ENCODE data around the gene NHSL1. TPM values are rescaled to one million over a fixed set of nuclear protein-coding genes. Genes with fewer than 3 reads are reported as not detected.

Gene NHSL1
- total RNA-seq, 2 donors from 2014 or later: 0.14 to 0.73 TPM

DNA sequence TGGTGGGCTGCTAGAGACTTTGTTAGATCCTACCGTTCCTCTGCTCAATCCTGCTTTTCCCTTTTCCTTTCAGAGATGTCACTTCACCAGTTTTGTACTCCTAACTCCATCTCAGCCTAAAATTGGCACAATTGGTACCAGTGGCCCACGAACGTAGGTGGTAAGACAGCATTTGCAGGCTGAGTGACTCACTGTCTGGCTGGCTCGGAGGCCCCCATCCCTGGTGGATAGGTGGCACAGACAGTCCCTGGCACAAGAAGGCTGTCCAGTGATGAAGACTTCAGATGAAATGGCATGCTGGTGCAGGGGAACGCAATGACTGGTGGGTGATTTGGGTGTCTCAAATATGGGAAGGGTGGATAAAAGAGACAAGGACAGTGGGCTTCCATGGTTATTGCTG lies 84.2 kb downstream of the NHSL1 start:
- Mint-ChIP-seq H3K36me3 (no peaks in the 10 kb centered on the region), H3K4me3 (no peak overlapping the region), H3K4me1 (ENCODE audit: low read depth in 2 of 2) (peaks cover 5 to 9% of the 10 kb centered on the region in 2 donors), H3K27me3 (no peaks in the 10 kb centered on the region), H3K9me3 (no peaks in the 10 kb centered on the region), H3K27ac (no peak overlapping the region)
- DNase-seq (ENCODE audit: low spot score) (no peak), ATAC-seq (no peak)

GRCh38 chr6:138410972-138411880 lies 88.1 kb downstream of the NHSL1 start:
- Mint-ChIP-seq H3K27me3 (no peaks in the 10 kb centered on the region), H3K4me1 (ENCODE audit: low read depth in 2 of 2) (peaks cover 12 to 23% of the 10 kb centered on the region in 2 donors), H3K36me3 (peaks cover 16% of the 10 kb centered on the region), H3K9me3 (no peaks in the 10 kb centered on the region), H3K4me3 (peak overlapping the region; percentile 47), H3K27ac (peak overlapping the region; percentile 24 to 28)
- DNase-seq (ENCODE audit: low spot score): no peak
- ATAC-seq: peak; percentile 43 to 70

GRCh38 chr6:138410048-138410735 lies 89.1 kb downstream of the NHSL1 start:
- no peak for ATAC-seq
- no peak for DNase-seq (ENCODE audit: low spot score)
- H3K4me3 Mint-ChIP-seq: no peak overlapping the region
- peaks cover 12 to 25% of the 10 kb centered on the region in 2 donors for H3K4me1 Mint-ChIP-seq (ENCODE audit: low read depth in 2 of 2)
- peak overlapping the region; percentile 16 to 24 for H3K27ac Mint-ChIP-seq
- peaks cover 16% of the 10 kb centered on the region for H3K36me3 Mint-ChIP-seq
- no peaks in the 10 kb centered on the region for H3K27me3 Mint-ChIP-seq
- H3K9me3 Mint-ChIP-seq: no peaks in the 10 kb centered on the region

- H3K27me3 Mint-ChIP-seq: peaks cover 0 to 5% of the 10 kb centered on the region in 2 donors
- no peak overlapping the region for H3K4me3 Mint-ChIP-seq
- no peak for ATAC-seq
- H3K4me1 Mint-ChIP-seq (ENCODE audit: low read depth in 2 of 2): peaks cover 15 to 33% of the 10 kb centered on the region in 2 donors
- no peak for DNase-seq (ENCODE audit: low spot score)
- peaks cover 16% of the 10 kb centered on the region for H3K36me3 Mint-ChIP-seq
- H3K9me3 Mint-ChIP-seq: no peaks in the 10 kb centered on the region
- H3K27ac Mint-ChIP-seq: peak overlapping the region in 1 of 2 donors; percentile 24
Measured at GRCh38 chr6:138406443-138406842, 92.9 kb downstream of the NHSL1 start.

GRCh38 chr6:138405816-138406413 lies 93.4 kb downstream of the NHSL1 start:
- no peak for DNase-seq (ENCODE audit: low spot score)
- no peak for ATAC-seq
- H3K36me3 Mint-ChIP-seq: peaks cover 16% of the 10 kb centered on the region
- H3K27me3 Mint-ChIP-seq: peaks cover 0 to 6% of the 10 kb centered on the region in 2 donors
- H3K27ac Mint-ChIP-seq: peak overlapping the region; percentile 24 to 35
- no peak overlapping the region for H3K4me3 Mint-ChIP-seq
- H3K4me1 Mint-ChIP-seq (ENCODE audit: low read depth in 2 of 2): peaks cover 11 to 28% of the 10 kb centered on the region in 2 donors
- no peaks in the 10 kb centered on the region for H3K9me3 Mint-ChIP-seq

DNA sequence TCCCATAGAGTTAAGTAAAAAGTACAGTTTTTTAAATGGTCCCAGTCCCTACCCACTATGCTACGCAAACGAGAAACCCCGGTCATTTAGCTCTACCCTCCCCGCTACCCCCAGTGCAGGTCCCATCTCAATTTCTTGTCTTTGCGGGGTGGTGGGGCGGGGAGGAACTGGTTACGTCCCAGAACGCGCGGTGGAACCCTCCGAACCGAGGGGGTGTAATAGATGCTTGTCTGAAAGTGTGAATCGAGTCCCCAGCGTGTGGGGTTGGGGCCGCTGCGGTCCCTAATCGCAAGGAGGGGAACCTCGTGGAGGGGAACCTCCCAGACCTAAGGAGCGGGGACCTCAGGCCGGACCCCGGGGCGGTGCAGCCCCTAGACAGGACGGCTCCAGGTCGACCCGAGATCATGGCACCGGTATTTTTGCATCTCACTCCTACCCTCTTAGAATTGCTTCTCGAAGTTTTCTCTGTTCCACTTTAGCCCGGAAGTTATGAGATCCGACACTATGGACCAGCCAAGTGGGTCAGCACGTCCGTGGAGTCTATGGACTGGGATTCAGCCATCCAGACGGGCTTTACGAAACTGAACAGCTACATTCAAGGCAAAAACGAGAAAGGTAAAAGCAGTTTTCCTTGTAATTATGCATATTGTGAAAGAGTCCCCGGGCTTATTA lies 94.5 kb downstream of the NHSL1 start:
- H3K4me1 Mint-ChIP-seq (ENCODE audit: low read depth in 2 of 2): peaks cover 8 to 23% of the 10 kb centered on the region in 2 donors
- H3K4me3 Mint-ChIP-seq: peak overlapping the region; percentile 76
- no peaks in the 10 kb centered on the region for H3K9me3 Mint-ChIP-seq
- H3K36me3 Mint-ChIP-seq: peaks cover 14% of the 10 kb centered on the region
- peak overlapping the region in 1 of 2 donors; percentile 35 for H3K27ac Mint-ChIP-seq
- DNase-seq (ENCODE audit: low spot score) (no peak), ATAC-seq (peak; percentile 1 to 6)
- peaks cover 0 to 8% of the 10 kb centered on the region in 2 donors for H3K27me3 Mint-ChIP-seq

GRCh38 chr6:138403801-138404665 lies 95.3 kb downstream of the NHSL1 start, which contains the start of gene HEBP2:
Gene HEBP2, plus strand, starts transcription at chr6:138404223. Its CDS starts 273 bp downstream, at chr6:138404496.
- H3K36me3 Mint-ChIP-seq: peaks cover 8% of the 10 kb centered on the region
- peak; percentile 92 to 93 for ATAC-seq

GRCh38 chr6:138403324-138403800 lies 95.9 kb downstream of the NHSL1 start:
- Mint-ChIP-seq H3K27ac (peak overlapping the region in 1 of 2 donors; percentile 66), H3K36me3 (peaks cover 3% of the 10 kb centered on the region), H3K4me1 (ENCODE audit: low read depth in 2 of 2) (peaks cover 5 to 15% of the 10 kb centered on the region in 2 donors), H3K27me3 (peaks cover 0 to 8% of the 10 kb centered on the region in 2 donors), H3K9me3 (no peaks in the 10 kb centered on the region), H3K4me3 (peak overlapping the region; percentile 76)
- DNase-seq (ENCODE audit: low spot score): no peak
- peak; percentile 41 to 53 for ATAC-seq

More at GRCh38 chr6:138403801-138404665, 95.3 kb downstream of the NHSL1 start, which contains the start of gene HEBP2:
- peaks cover 5 to 19% of the 10 kb centered on the region in 2 donors for H3K4me1 Mint-ChIP-seq (ENCODE audit: low read depth in 2 of 2)
- peaks cover 0 to 8% of the 10 kb centered on the region in 2 donors for H3K27me3 Mint-ChIP-seq
- DNase-seq (ENCODE audit: low spot score): peak; percentile 88
- H3K9me3 Mint-ChIP-seq: no peaks in the 10 kb centered on the region
- peak within 1 kb of the TSS; percentile 76 for H3K4me3 Mint-ChIP-seq
- peak within 1 kb of the TSS; percentile 35 to 66 for H3K27ac Mint-ChIP-seq

DNA sequence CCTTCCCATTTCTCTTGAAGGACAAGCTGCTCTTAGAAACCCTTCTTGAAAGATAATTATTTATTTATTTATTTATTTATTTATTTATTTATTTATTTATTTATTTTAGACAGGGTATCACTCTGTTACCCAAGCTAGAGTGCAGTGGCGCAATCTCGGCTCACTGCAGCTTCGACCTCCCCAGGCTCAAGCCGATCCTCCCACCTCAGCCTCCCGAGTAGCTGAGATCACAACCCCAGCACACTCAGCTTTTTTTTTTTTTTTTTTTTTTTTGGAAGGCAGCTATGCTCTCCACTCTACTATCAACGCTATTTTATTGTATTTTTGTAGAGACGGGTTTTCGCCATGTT lies 96.5 kb downstream of the NHSL1 start:
- H3K4me3 Mint-ChIP-seq: peak overlapping the region; percentile 76
- ATAC-seq (no peak), DNase-seq (ENCODE audit: low spot score) (no peak)
- H3K27me3 Mint-ChIP-seq: peaks cover 0 to 10% of the 10 kb centered on the region in 2 donors
- H3K36me3 Mint-ChIP-seq: no peaks in the 10 kb centered on the region
- no peaks in the 10 kb centered on the region for H3K9me3 Mint-ChIP-seq
- peaks cover 5 to 12% of the 10 kb centered on the region in 2 donors for H3K4me1 Mint-ChIP-seq (ENCODE audit: low read depth in 2 of 2)
- H3K27ac Mint-ChIP-seq: peak overlapping the region in 1 of 2 donors; percentile 66

DNA sequence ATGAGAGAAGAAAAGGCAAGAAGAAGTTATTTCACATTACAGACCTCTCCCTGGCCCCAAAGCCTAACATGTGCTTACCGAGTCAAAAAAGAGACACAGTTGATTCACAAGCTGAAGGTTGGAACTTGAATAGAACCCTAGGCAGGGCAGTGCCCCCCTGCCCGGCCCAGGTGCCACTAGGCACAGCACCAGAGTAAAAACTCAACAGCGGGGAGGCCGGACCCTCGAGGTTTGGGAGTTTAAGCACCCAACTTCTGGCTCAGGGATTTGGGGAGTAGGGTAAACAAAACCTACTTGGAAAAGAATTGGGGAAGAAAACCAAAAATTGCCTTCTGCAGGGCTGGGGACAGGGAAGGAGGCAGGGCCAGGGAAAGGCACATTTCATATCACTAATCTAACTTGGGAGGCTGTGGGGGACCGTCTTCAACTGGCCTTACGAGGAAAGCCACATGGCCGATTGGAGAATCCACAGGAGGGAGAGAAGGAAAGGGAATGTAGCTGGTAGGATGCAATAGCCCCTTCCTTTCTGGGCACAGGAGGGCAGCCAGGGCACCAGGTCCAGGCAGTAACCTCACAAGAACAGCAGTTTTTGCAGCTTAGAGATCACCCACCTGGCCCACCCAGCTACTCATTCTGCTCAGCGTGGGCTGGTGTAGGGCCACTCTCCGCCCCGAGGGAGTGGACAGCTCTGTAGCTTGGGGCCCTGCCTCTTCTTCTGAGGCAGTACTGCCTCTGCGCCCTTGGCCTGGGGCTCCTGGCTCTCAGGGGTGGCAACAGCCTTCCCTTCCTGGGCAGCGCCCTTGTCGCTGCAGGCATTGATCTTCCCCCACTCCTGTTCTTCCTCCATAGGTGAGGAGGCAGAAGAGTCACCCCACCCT lies 97.1 kb downstream of the NHSL1 start:
- H3K4me3 Mint-ChIP-seq: peak overlapping the region; percentile 30
- no peak overlapping the region for H3K27ac Mint-ChIP-seq

DNA sequence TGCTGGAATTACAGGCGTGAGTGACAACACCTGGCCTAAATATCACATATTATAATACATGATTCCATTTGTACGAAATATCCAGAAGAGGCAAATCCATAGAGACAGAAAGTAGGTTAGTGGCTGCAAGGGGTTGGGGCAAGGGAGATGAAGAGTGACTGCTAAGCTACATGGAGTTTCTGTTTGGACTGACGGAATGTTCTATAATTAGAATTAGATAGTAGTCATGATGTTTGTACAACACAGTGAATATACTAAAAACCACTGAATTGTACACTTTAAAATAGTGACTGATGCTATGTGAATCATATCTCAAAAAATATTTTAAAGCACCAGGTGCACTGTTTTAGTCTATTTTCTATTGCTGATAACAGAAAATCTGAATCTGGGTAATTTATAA lies 99.0 kb downstream of the NHSL1 start:
- Mint-ChIP-seq H3K36me3 (no peaks in the 10 kb centered on the region), H3K27ac (no peak overlapping the region), H3K27me3 (peaks cover 0 to 11% of the 10 kb centered on the region in 2 donors), H3K9me3 (no peaks in the 10 kb centered on the region), H3K4me3 (no peak overlapping the region), H3K4me1 (ENCODE audit: low read depth in 2 of 2) (peaks cover 5 to 11% of the 10 kb centered on the region in 2 donors)
- DNase-seq (ENCODE audit: low spot score) (no peak), ATAC-seq (no peak)

More for the DNA sequence above, 97.1 kb downstream of the NHSL1 start:
- Mint-ChIP-seq H3K4me1 (ENCODE audit: low read depth in 2 of 2) (peaks cover 5 to 12% of the 10 kb centered on the region in 2 donors), H3K9me3 (no peaks in the 10 kb centered on the region), H3K27me3 (peaks cover 0 to 11% of the 10 kb centered on the region in 2 donors), H3K36me3 (no peaks in the 10 kb centered on the region)
- no peak for ATAC-seq
- no peak for DNase-seq (ENCODE audit: low spot score)
